ENCODE measurements around the gene BST1.

GRCh38 chr4:15718959-15719358 is 16.1 kb downstream of the BST1 start:
- TF ChIP-seq MAX (IDR thresholded peaks at IDR 0.05; ENCODE audit: insufficient read depth, insufficient read length) (no peak), CTCF (IDR thresholded peaks at IDR 0.05; ENCODE audit: extremely low read depth in 1 of 2, insufficient read depth in 1 of 2, low read depth in 1 of 2, low read length in 2 of 2) (no peak), POLR2A (IDR thresholded peaks at IDR 0.05; ENCODE audit: low read depth, low read length) (no peak), EZH2 (IDR thresholded peaks at IDR 0.05; ENCODE audit: borderline replicate concordance, low read depth, low read length, severe bottlenecking) (no peak), POLR2AphosphoS5 (IDR thresholded peaks at IDR 0.05; ENCODE audit: insufficient read depth, low read depth, low read length) (no peak), JUN (IDR thresholded peaks at IDR 0.05; ENCODE audit: borderline replicate concordance, insufficient read depth, insufficient read length, low read depth) (no peak), GATA2 (IDR thresholded peaks at IDR 0.05; ENCODE audit: insufficient read depth, insufficient read length, low read depth, low read length) (no peak), MYC (IDR thresholded peaks at IDR 0.05; ENCODE audit: low read depth, low read length) (no peak), FOS (IDR thresholded peaks at IDR 0.05; ENCODE audit: borderline replicate concordance, insufficient read depth, low read length) (no peak)
